Uterus (tissue), 4 donors: ENCODE measurements around the gene MOB3B. TPM values are rescaled to one million over a fixed set of nuclear protein-coding genes. Genes with fewer than 3 reads are reported as not detected.
A peak's percentile ranks its signal among the peaks of the same experiment; 100 is the strongest.

Source experiments
- DNase-seq, 2 donors: peaks; one replicate each; pipeline ENCODE4 v3.0.0-alpha.2; 2019 to 2020
- H3K27ac ChIP-seq, 2 donors: fragments of 200-600 bp; sonication (generic); 1 replicate in 1 of 2; 2 replicates in 1 of 2; pipeline ENCODE4 v1.5.1; 2016 to 2018
- H3K27me3 ChIP-seq, 2 donors: fragments of 200-600 bp; sonication (generic); one replicate each; pipeline ENCODE4 v1.5.1; 2018 to 2019; ENCODE audit warnings: control low read depth in 1 of 2
- H3K36me3 ChIP-seq, 2 donors: fragments of 200-600 bp; sonication (generic); one replicate each; pipeline ENCODE4 v1.5.1; 2019; ENCODE audit warnings: control low read depth in 1 of 2
- H3K4me1 ChIP-seq, 2 donors: fragments of 200-600 bp; sonication (generic); one replicate each; pipeline ENCODE4 v1.5.1; 2018 to 2019; ENCODE audit warnings: control low read depth in 1 of 2
- H3K4me3 ChIP-seq, 2 donors: fragments of 200-600 bp; sonication (generic); 1 replicate in 1 of 2; 2 replicates in 1 of 2; pipeline ENCODE4 v1.5.1; 2018 to 2019; ENCODE audit warnings: mild to moderate bottlenecking in 1 of 2
- H3K9me3 ChIP-seq, 2 donors: fragments of 200-600 bp; sonication (generic); one replicate each; pipeline ENCODE4 v1.5.1; 2019; ENCODE audit warnings: control low read depth in 1 of 2
- POLR2A ChIP-seq, 2 donors: fragments of 450-650 bp; IDR thresholded peaks; one replicate each; pipeline ENCODE4 v1.6.1; 2016; ENCODE audit warnings: antibody characterized with exemption in 2 of 2, mild to moderate bottlenecking in 1 of 2, moderate library complexity in 1 of 2
- intact Hi-C: fragments of 100-400 bp; cut with DNase I; formaldehyde crosslinking; loops from one replicate; pipeline ENCODE4 v1.15.1; 2023; ENCODE audit warnings: low total_unique reads
- total RNA-seq, 4 donors: library from RNA; depleted of rRNA in 3 of 4; stranded (reverse); fragments of >200 nt in 3 of 4; gene quantifications; one replicate each; pipeline versions ENCODE4 v1.1.0 to v1.2.4, GENCODE V29; 2014 to 2023
- TF ChIP-seq, protein P1 (sequence below), 4 experiments: fragments of 200-600 bp in 2 of 4; fragments of 450-650 bp in 2 of 4; sonication (generic) in 2 of 4; IDR thresholded peaks; one replicate each; pipeline ENCODE4 v1.5.1; 2016 to 2019; ENCODE audit warnings: antibody characterized with exemption in 4 of 4, mild to moderate bottlenecking in 2 of 4, moderate library complexity in 1 of 4
- donor health status: DM: yes; HTN: yes; CAD: no.

The MOB3B gene
- total RNA-seq, 4 donors from 2014 or later = 2.0 to 34.4 (median 12.6) TPM

DNA sequence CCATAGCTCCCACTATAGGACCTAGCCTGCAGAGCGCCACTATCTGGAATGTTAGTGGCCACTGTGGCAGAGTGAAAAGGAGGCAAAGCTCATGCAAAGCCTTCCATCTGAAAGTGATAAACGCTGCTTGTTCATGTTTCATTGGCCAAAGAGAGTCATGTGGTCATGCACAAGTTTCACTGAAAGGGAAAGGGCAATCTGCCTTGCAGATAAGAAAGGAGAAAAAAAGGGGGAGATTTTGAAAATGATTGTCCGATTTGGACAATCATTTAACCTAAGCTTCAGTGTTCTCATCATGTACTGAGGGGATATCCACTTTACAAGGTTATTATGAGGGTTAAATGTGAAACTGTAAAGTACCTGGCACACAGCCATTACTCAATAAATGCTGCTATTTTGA, 9.0 kb upstream of the MOB3B start:
- Histone ChIP-seq H3K36me3 (no peaks in the 10 kb centered on the region), H3K9me3 (no peaks in the 10 kb centered on the region), H3K27ac (peak overlapping the region; percentile 84 to 96), H3K4me3 (no peak overlapping the region), H3K27me3 (no peaks in the 10 kb centered on the region), H3K4me1 (peaks cover 12 to 21% of the 10 kb centered on the region in 2 donors)
- TF ChIP-seq POLR2A (IDR thresholded peaks at IDR 0.05) = no peak
- TF ChIP-seq, protein P1, sequence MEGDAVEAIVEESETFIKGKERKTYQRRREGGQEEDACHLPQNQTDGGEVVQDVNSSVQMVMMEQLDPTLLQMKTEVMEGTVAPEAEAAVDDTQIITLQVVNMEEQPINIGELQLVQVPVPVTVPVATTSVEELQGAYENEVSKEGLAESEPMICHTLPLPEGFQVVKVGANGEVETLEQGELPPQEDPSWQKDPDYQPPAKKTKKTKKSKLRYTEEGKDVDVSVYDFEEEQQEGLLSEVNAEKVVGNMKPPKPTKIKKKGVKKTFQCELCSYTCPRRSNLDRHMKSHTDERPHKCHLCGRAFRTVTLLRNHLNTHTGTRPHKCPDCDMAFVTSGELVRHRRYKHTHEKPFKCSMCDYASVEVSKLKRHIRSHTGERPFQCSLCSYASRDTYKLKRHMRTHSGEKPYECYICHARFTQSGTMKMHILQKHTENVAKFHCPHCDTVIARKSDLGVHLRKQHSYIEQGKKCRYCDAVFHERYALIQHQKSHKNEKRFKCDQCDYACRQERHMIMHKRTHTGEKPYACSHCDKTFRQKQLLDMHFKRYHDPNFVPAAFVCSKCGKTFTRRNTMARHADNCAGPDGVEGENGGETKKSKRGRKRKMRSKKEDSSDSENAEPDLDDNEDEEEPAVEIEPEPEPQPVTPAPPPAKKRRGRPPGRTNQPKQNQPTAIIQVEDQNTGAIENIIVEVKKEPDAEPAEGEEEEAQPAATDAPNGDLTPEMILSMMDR (IDR thresholded peaks at IDR 0.05) = no peak
- intact Hi-C loops = no loop called here
- DNase-seq = no peak

DNA sequence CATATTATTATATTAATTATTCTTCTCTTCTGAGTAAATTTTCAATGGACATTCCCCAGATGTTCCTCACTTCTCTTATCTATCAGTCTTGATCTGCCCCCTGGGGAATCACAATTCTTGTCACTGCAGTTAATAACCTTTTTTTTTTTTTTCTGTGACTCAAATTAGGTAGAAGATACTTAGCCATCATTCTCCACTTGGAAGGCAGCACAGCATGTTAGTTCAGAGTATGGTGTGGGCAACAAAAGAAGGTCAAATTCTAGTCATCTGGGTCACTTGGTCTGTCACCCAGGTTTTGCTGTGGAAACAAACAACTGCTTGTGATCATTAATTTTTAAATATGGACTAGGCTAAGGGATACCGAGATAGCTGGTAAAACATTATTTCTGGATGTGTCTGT, 8.1 kb upstream of the MOB3B start:
- Histone ChIP-seq H3K36me3 (no peaks in the 10 kb centered on the region), H3K4me1 (peaks cover 12 to 21% of the 10 kb centered on the region in 2 donors), H3K27me3 (no peaks in the 10 kb centered on the region), H3K9me3 (no peaks in the 10 kb centered on the region), H3K4me3 (no peak overlapping the region), H3K27ac (peak overlapping the region; percentile 84 to 96)
- TF ChIP-seq, protein P1 (IDR thresholded peaks at IDR 0.05) = no peak
- TF ChIP-seq POLR2A (IDR thresholded peaks at IDR 0.05) = no peak
- intact Hi-C loops = no loop called here
- no peak for DNase-seq

DNA sequence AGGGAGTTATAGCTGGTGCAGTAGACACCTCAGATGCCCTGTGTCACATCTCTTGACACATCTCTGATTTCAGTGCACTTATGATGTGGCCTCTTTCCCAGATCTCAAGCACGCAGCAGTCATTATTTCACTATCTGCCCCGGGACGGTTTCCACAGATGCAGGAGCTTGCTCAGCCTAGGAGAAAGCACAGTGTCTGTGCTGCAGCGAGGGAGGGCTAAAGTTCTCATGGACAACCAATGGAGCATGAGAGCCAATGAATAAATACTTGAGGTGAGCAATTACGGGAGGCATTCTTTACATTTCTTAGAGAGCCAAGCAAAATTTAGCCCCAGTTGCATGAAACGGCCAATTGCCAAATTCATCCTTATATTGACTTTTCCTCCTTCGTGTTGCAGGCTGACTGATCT, 7.4 kb upstream of the MOB3B start:
- Histone ChIP-seq H3K9me3 (no peaks in the 10 kb centered on the region), H3K4me1 (peaks cover 12 to 21% of the 10 kb centered on the region in 2 donors), H3K36me3 (no peaks in the 10 kb centered on the region), H3K27me3 (no peaks in the 10 kb centered on the region), H3K27ac (peak overlapping the region in 1 of 2 donors; percentile 96), H3K4me3 (no peak overlapping the region)
- intact Hi-C loops = no loop called here
- no peak for DNase-seq
- no peak for TF ChIP-seq POLR2A (IDR thresholded peaks at IDR 0.05)
- TF ChIP-seq, protein P1 (IDR thresholded peaks at IDR 0.05) = no peak

DNA sequence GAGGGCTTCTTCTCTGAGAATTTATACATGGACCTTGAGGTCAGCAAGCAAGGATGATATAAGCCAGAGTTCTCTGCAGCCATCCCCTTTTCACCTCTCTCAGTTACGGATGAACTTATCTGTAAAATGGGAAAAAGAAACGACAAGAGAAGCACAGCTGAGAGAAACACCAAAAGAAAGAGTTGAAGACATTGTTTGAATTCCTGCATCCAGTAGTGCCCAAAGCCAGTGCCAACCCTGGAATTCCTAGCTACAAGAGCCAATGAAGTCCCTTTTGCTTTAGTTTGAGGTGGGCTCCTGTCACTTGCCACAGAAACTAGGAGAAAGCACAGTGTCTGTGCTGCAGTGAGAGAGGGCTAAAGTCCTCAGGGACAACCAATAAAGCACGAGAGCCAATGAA, 6.6 kb upstream of the MOB3B start:
- no peaks in the 10 kb centered on the region for H3K9me3 ChIP-seq
- H3K27ac ChIP-seq = peak overlapping the region; percentile 81 to 93
- H3K4me3 ChIP-seq = no peak overlapping the region
- TF ChIP-seq, protein P1 (IDR thresholded peaks at IDR 0.05) = no peak
- no peak for TF ChIP-seq POLR2A (IDR thresholded peaks at IDR 0.05)
- H3K36me3 ChIP-seq = no peaks in the 10 kb centered on the region
- intact Hi-C loops = no loop called here
- no peaks in the 10 kb centered on the region for H3K27me3 ChIP-seq
- H3K4me1 ChIP-seq = peaks cover 12 to 21% of the 10 kb centered on the region in 2 donors
- DNase-seq = no peak

DNA sequence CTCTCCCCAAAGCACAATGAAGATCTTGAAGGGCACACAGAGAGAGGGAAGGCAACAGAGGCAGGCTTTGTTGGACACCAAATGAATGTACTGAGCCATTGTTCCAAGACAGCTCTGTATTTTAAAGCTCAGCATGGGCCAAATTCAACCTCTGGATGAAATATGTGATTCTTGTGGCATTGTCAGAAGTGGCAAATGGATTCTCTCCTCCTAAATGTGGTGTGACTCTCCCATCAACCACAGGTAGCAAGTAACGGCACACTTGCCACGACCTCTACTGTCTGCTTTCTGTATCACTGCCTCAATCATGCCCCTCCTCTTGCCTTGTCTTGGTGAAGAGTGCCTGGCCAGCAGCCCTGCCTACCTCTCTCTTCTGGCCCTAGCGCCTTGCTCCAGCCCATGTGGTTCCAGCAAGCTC, 6.1 kb upstream of the MOB3B start:
- DNase-seq = no peak
- no peaks in the 10 kb centered on the region for H3K36me3 ChIP-seq
- H3K9me3 ChIP-seq = no peaks in the 10 kb centered on the region
- peak overlapping the region; percentile 81 to 93 for H3K27ac ChIP-seq
- no peak overlapping the region for H3K4me3 ChIP-seq
- H3K27me3 ChIP-seq = no peaks in the 10 kb centered on the region
- TF ChIP-seq POLR2A (IDR thresholded peaks at IDR 0.05) = no peak
- TF ChIP-seq, protein P1 (IDR thresholded peaks at IDR 0.05) = no peak
- H3K4me1 ChIP-seq = peaks cover 12 to 18% of the 10 kb centered on the region in 2 donors
- intact Hi-C loops = no loop called here
